GM23248 (cell line): Measurements from ENCODE around the gene SMYD3.

Source experiments
- EZH2 ChIP-seq: fragments of 200-600 bp; sonication (generic); IDR thresholded peaks from 2 replicates; pipeline ENCODE4 v1.6.1; 2018; ENCODE audit warnings: antibody characterized with exemption, mild to moderate bottlenecking; ENCODE audit not compliant: insufficient read depth, poor library complexity, severe bottlenecking
- EZH2phosphoT487 ChIP-seq: fragments of 200-600 bp; sonication (generic); IDR thresholded peaks from 2 replicates; pipeline ENCODE4 v1.6.1; 2018; ENCODE audit warnings: antibody characterized with exemption, moderate library complexity, mild to moderate bottlenecking, low read depth; ENCODE audit not compliant: insufficient read depth

- TF ChIP-seq EZH2, result no peak
- TF ChIP-seq EZH2phosphoT487, result no peak
Observed at GRCh38 chr1:245937316-245938045, 569.6 kb downstream of the SMYD3 start.
